GM18505 (cell line): ENCODE results near the gene MYO7B.

Experiments used
- ATAC-seq: cut with Tn5 transposase; IDR thresholded peaks from one replicate; pipeline ENCODE4 v1.9.1; 2021; ENCODE audit not compliant: unreplicated experiment
- POLR2A ChIP-seq: IDR thresholded peaks from 4 replicates; pipeline ENCODE4 v1.6.1; 2011; ENCODE audit warnings: borderline replicate concordance; ENCODE audit not compliant: insufficient read depth, insufficient read length; ENCODE audit errors: extremely low read depth

The MYO7B gene

GRCh38 chr2:127634066-127634617 is 98.7 kb downstream of the MYO7B start:
- no peak for TF ChIP-seq POLR2A
- ATAC-seq = no peak

GRCh38 chr2:127634626-127635379 is 99.3 kb downstream of the MYO7B start:
- ATAC-seq = no peak
- no peak for TF ChIP-seq POLR2A

DNA sequence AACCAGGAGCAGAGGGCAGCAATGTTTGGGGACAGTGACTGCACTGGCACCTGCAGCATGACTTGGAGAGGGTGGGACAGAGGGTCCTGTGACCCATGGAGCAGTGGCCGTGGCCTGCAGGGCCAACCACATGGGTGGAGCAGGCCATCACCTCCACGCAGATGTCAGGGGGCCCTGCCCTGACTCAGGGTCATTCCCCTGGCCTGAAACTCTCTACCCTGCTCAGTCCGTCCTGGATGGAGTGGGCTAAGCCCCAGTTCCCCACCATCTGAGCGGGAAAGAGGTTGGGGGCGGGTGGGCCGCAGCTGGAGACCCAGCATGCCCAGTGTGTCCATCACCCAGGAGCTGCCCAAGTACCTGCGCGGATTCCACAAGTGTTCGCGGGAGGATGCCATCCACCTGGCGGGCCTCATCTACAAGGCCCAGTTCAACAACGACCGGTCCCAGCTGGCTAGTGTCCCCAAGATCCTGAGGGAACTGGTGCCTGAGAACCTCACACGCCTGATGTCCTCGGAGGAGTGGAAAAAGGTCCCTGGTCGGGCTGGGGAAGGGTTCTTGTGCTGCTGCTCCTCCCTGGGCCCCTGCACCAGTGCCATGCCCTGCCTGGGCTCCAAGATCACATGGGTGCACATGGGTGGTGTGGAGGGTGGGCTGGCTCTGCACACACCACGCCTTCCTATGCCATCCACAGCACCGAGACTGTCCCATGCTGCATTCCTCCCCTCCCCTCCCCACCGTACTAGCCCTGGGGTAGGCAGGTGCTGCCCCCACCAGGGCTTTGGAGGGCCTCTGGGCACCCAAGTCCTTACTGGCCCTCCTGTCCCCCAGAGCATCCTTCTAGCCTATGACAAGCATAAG is 100.1 kb downstream of the MYO7B start:
- no peak for ATAC-seq
- TF ChIP-seq POLR2A = no peak

GRCh38 chr2:127636248-127637235 is 101.1 kb downstream of the MYO7B start:
- ATAC-seq = no peak
- TF ChIP-seq POLR2A = no peak

DNA sequence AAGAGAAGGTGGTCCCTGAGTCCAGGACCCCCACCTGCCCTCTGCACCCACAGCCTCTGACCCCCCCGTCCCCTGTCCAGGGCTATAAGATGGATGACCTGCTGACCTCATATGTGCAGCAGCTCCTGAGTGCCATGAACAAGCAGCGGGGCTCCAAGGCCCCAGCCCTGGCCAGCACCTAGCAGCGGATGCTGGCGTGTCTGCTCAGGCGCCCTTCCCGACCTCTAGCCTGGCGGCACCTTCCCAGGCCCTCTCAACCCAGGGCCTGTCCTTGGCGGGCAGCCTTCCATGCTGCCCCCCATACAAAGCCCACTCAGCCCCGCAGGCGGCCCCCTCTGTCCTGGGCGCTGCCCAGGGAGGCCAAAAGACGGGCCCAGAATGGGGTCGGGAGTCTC is 101.8 kb downstream of the MYO7B start:
- no peak for TF ChIP-seq POLR2A
- ATAC-seq = no peak

DNA sequence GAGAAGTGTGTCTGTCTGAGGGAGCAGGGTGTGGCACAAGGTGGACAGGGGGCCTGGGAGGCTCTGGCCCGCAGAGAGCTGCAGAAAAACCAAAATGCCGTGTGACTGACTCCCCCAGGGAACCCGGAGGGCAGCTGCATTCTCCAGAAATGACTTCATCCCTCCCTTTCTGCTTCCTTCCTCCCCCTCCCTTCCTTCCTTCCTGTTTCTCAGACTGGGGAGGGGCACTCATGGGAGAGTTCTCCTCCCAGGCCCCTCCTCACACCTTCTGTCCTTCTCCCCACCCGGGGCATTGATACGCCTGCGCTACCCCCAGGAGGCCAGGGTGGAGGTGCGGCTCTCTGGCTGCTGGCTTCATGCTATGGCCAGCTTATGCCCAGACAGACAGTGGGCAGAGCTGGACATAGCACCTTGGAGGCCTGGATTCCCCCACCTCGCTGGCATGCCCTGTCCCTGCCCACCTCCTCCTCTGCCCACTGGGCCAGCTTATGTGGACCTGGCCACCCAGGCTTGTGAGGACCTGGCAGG is 102.3 kb downstream of the MYO7B start:
- no peak for TF ChIP-seq POLR2A
- ATAC-seq = no peak

DNA sequence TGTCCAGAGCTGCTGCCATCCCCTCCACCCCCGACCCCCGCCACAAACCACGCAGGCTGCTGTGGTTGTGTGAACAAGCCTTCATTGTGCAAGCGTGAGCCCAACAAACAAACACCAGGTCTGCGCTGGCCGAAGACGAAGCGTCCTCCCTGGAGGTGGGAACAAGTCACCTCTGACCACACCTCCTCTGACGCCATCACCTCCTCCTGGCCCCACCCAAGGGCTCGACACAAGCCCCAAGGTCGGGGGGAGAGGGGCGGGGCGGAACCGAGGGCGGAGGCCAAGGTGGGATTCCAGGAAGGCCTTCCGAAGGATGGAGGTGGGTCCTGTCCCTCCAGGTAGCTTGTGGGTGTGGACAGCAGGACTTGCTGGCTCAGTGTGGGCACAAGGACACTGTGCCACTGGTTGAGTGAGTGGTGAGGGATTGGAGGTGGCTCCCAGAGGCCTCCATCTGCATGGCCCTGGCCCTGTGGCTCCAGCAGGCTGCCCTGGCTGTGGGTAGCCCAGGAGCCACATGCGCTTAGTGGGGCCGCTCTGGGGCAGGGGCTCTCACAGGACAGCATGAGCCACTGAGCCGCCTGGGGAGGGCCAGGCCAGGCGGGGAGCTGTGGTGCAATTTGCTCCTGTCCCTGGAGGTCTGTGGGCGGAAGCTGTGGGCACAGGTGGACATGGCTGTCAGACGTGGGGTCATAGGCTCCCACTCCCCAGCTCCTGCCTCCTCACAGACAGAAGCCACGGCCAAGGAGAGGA is 103.1 kb downstream of the MYO7B start:
- no peak for TF ChIP-seq POLR2A
- ATAC-seq = no peak

DNA sequence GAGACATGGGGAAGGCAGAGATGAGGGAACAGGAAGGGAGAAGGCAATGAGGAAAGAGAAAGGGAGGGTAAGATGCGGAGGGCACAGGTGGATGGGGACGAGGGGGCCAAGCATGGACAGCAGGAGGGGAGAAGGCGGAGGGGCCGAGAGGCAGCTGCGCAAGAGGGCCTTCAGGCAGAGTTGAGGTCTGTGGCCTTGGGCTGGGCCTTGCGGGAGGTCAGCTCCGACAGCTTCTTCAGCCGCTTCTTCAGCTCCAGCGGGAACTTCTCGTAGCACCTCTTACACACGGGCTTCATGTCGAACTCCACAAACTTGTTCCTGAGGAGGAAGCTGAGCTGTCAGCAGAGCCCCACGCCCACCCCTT is 103.6 kb downstream of the MYO7B start:
- ATAC-seq = no peak

GRCh38 chr2:127640082-127641072 is 104.9 kb downstream of the MYO7B start:
- no peak for TF ChIP-seq POLR2A
- ATAC-seq = peak; percentile 42

More for the DNA sequence above, 103.6 kb downstream of the MYO7B start:
- no peak for TF ChIP-seq POLR2A

GRCh38 chr2:127641133-127641532 is 105.7 kb downstream of the MYO7B start:
- ATAC-seq = no peak
- TF ChIP-seq POLR2A = no peak
